Right atrium auricular region (tissue), 2 donors: ENCODE results near the gene NRSN1. TPM values are rescaled to one million over a fixed set of nuclear protein-coding genes. Genes with fewer than 3 reads are reported as not detected.

ENCODE experiments used
- DNase-seq: peaks from one replicate; pipeline ENCODE4 v3.0.0-alpha.2; 2019; ENCODE audit warnings: low spot score
- H3K27ac ChIP-seq, 2 donors: fragments of 200-600 bp; sonication (generic); 1 replicate in 1 of 2; 2 replicates in 1 of 2; pipeline ENCODE4 v1.5.1; 2016 to 2019
- H3K27me3 ChIP-seq, 2 donors: fragments of 200-600 bp; sonication (generic); one replicate each; pipeline versions ENCODE4 v1.5.1 to v1.6.0; 2017 to 2019
- H3K36me3 ChIP-seq: fragments of 200-600 bp; sonication (generic); one replicate; pipeline ENCODE4 v1.5.1; 2016
- H3K4me1 ChIP-seq, 2 donors: fragments of 200-600 bp; sonication (generic); one replicate each; pipeline versions ENCODE4 v1.5.1 to v1.6.0; 2017 to 2019
- H3K4me3 ChIP-seq, 2 donors: fragments of 200-600 bp; sonication (generic); 1 replicate in 1 of 2; 2 replicates in 1 of 2; pipeline ENCODE4 v1.5.1; 2017 to 2019; ENCODE audit warnings: mild to moderate bottlenecking in 1 of 2, moderate library complexity in 1 of 2
- H3K9me3 ChIP-seq, 2 donors: fragments of 200-600 bp; sonication (generic); one replicate each; pipeline ENCODE4 v1.5.1; 2019
- total RNA-seq, 2 donors: library from RNA; depleted of rRNA; stranded (reverse); fragments of >200 nt; gene quantifications; one replicate each; pipeline ENCODE4 v1.1.0, GENCODE V29; 2016
- TF ChIP-seq, protein P1 (sequence below), 2 donors: fragments of 200-600 bp; sonication (generic); IDR thresholded peaks; one replicate each; pipeline ENCODE4 v1.5.1; 2019; ENCODE audit warnings: antibody characterized with exemption in 2 of 2

The NRSN1 gene, protein sequence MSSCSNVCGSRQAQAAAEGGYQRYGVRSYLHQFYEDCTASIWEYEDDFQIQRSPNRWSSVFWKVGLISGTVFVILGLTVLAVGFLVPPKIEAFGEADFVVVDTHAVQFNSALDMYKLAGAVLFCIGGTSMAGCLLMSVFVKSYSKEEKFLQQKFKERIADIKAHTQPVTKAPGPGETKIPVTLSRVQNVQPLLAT
- total RNA-seq = not detected

DNA sequence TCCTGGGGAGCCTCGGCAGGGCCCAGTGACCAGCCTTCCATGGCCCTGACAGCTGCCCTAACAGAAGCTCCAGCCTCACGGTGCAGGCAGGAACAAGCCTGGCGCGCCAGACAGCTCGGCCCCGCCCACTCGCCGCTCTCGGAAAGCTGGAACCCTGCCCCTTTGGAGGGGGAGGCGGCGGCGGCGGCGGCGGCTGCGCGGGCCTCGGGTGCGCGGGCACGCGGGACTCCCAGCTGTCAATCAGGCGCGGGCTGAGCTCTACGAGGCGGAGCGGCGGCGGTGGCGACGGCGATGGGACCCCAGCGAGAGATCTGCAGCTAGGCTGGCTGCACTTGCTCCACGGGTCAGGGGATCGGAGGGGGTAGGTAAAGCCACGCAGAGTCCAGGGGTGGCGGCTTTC, at the start of gene NRSN1:
TSS of gene NRSN1 (plus strand) at position 236 of the 400 bp plus-strand sequence. CDS start 8,113 bp downstream, outside the sequence.
- H3K36me3 ChIP-seq = no peaks in the 10 kb centered on the region
- no peaks in the 10 kb centered on the region for H3K9me3 ChIP-seq
- H3K4me3 ChIP-seq = no peak within 1 kb of the TSS
- no peak for DNase-seq
- no peak within 1 kb of the TSS for H3K27ac ChIP-seq
- TF ChIP-seq, protein P1, sequence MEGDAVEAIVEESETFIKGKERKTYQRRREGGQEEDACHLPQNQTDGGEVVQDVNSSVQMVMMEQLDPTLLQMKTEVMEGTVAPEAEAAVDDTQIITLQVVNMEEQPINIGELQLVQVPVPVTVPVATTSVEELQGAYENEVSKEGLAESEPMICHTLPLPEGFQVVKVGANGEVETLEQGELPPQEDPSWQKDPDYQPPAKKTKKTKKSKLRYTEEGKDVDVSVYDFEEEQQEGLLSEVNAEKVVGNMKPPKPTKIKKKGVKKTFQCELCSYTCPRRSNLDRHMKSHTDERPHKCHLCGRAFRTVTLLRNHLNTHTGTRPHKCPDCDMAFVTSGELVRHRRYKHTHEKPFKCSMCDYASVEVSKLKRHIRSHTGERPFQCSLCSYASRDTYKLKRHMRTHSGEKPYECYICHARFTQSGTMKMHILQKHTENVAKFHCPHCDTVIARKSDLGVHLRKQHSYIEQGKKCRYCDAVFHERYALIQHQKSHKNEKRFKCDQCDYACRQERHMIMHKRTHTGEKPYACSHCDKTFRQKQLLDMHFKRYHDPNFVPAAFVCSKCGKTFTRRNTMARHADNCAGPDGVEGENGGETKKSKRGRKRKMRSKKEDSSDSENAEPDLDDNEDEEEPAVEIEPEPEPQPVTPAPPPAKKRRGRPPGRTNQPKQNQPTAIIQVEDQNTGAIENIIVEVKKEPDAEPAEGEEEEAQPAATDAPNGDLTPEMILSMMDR (IDR thresholded peaks at IDR 0.05) = no peak
- no peaks in the 10 kb centered on the region for H3K27me3 ChIP-seq
- H3K4me1 ChIP-seq = no peaks in the 10 kb centered on the region

DNA sequence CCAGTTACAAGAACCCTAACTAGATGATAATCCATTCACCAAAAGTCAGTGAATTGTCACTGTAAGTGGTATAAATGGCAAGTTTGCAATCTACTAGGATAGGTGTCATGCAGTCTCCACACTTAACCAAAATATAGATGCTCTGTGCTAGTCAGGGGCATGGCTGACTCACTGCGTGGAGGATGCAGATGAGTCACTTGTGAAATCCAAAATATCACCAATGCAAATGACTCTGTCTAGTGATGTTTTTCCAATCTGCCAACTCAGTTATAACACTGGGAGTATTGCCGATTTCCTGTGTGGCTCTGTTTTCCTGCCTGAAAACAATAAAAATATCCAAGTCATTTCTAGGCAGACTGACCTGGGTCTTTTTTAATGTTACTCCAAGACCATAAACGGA, 47.8 kb upstream of the NRSN1 start:
- H3K27ac ChIP-seq = no peak overlapping the region
- no peak overlapping the region for H3K4me3 ChIP-seq
- H3K27me3 ChIP-seq = no peaks in the 10 kb centered on the region
- H3K36me3 ChIP-seq = no peaks in the 10 kb centered on the region
- DNase-seq = no peak
- TF ChIP-seq, protein P1 (IDR thresholded peaks at IDR 0.05) = no peak
- no peaks in the 10 kb centered on the region for H3K9me3 ChIP-seq
- no peaks in the 10 kb centered on the region for H3K4me1 ChIP-seq

DNA sequence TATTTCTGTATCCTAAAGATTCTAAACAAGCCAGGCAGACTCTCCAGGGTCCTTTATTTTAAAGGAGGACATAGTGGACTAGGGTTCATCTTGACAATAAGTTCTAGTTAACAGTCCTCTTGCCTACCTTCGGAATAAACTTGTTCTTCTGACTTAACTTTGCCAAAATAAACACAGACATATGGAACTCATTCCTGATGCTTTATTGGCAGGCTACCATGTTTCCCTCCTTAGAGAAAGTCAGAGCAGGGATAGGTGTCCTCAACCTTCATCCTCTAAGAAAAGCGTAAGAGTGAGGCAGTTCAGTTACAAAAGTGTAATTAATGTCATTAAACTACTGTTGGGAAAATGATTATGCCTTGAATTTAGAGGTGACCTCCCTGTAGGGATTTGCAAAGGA, 46.9 kb upstream of the NRSN1 start:
- Histone ChIP-seq H3K9me3 (no peaks in the 10 kb centered on the region), H3K27me3 (no peaks in the 10 kb centered on the region), H3K4me1 (no peaks in the 10 kb centered on the region), H3K4me3 (no peak overlapping the region), H3K36me3 (no peaks in the 10 kb centered on the region), H3K27ac (no peak overlapping the region)
- DNase-seq = no peak
- TF ChIP-seq, protein P1 (IDR thresholded peaks at IDR 0.05) = no peak

DNA sequence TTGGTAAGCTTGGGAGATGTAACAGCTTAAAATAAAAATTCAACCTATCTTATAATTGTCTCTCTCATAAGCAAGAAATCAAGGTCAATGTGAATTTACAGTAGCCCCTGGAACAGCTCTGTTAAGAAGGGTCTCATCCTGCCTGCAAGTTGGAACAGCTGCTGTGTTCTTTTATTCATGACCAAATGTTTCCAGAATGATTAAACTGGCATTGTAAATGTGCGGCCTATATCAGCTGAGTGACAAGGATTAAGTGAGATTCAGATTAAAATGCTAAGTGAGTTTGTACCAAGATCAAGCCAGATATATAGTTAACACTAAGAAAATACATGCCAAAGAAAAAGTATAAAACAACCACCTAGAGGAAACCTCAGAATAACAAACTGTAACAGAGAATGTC, 45.3 kb upstream of the NRSN1 start:
- no peaks in the 10 kb centered on the region for H3K36me3 ChIP-seq

DNA sequence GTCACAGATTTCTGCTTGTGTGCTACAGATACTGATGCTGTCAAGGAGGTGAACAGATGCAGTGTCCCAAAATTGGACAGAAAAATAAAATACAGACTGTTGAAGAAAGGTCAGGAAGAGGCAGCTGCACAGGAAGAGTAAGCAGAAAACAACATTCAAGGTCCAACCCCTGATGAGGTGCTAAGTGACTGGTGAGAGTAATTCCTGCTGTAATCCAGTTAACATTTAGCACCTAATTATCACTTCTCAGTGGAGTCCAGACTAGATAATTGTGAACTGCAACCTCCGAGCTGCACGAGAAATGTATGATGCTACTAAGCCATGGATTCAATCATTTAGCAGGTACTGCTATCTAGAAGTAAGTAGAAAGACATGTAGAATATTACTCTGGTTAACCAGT, 36.3 kb upstream of the NRSN1 start:
- H3K4me3 ChIP-seq = no peak overlapping the region
- no peak overlapping the region for H3K27ac ChIP-seq
- H3K27me3 ChIP-seq = no peaks in the 10 kb centered on the region
- no peaks in the 10 kb centered on the region for H3K36me3 ChIP-seq
- TF ChIP-seq, protein P1 (IDR thresholded peaks at IDR 0.05) = no peak
- no peak for DNase-seq
- no peaks in the 10 kb centered on the region for H3K4me1 ChIP-seq
- no peaks in the 10 kb centered on the region for H3K9me3 ChIP-seq

More for the DNA sequence above, 45.3 kb upstream of the NRSN1 start:
- Histone ChIP-seq H3K27me3 (no peaks in the 10 kb centered on the region), H3K4me3 (no peak overlapping the region), H3K4me1 (no peaks in the 10 kb centered on the region), H3K9me3 (no peaks in the 10 kb centered on the region), H3K27ac (no peak overlapping the region)
- TF ChIP-seq, protein P1 (IDR thresholded peaks at IDR 0.05) = no peak
- DNase-seq = no peak

DNA sequence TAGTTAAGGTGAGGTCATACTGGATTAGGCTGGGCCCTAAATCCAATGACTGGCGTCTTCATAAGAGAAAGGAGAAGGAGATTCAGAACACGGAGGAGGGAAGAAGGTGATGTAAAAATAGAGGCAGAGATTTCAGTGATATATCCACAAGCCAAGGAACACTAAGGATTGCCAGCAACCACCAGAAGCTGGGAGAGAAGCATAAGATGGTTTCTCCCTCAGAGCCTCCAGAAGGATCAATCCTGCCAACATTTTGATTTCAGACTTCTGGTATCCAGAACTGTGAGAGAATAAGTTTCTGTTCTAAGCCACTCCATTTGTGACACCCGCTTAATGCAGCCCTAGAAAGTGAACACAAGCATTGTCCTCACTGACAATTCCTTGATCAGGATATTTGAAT, 33.6 kb upstream of the NRSN1 start:
- no peaks in the 10 kb centered on the region for H3K36me3 ChIP-seq
- no peak overlapping the region for H3K27ac ChIP-seq
- H3K27me3 ChIP-seq = no peaks in the 10 kb centered on the region
- TF ChIP-seq, protein P1 (IDR thresholded peaks at IDR 0.05) = no peak
- no peak for DNase-seq
- no peaks in the 10 kb centered on the region for H3K9me3 ChIP-seq
- no peak overlapping the region for H3K4me3 ChIP-seq
- no peaks in the 10 kb centered on the region for H3K4me1 ChIP-seq
